ENCODE results near the gene TTLL11.
"Not testable (repeated sequence)": the region's sequence is repeated elsewhere in the genome, so short reads cannot be mapped to it uniquely, and the experiment has no call there.

The TTLL11 gene

GRCh38 chr9:122076773-122077172 lies 16.3 kb downstream of the TTLL11 start:
- no peaks in the 10 kb centered on the region for H3K9me3 ChIP-seq
- H3K27ac ChIP-seq: no peak overlapping the region
- no peaks in the 10 kb centered on the region for H3K36me3 ChIP-seq
- H3K4me3 ChIP-seq (ENCODE audit: low read depth in 1 of 2, low read length in 1 of 2): no peak overlapping the region
- no peaks in the 10 kb centered on the region for H3K4me1 ChIP-seq (ENCODE audit: control insufficient read depth in 1 of 2, insufficient read depth in 1 of 2, low read depth in 1 of 2, low read length in 1 of 2)
- no peaks in the 10 kb centered on the region for H3K27me3 ChIP-seq
- no peak for TF ChIP-seq CTCF (IDR thresholded peaks at IDR 0.05)

- Histone ChIP-seq H3K4me1 (ENCODE audit: control insufficient read depth in 1 of 2, insufficient read depth in 1 of 2, low read depth in 1 of 2, low read length in 1 of 2) (no peaks in the 10 kb centered on the region), H3K9me3 (no peaks in the 10 kb centered on the region), H3K27ac (no peak overlapping the region), H3K4me3 (ENCODE audit: low read depth in 1 of 2, low read length in 1 of 2) (no peak overlapping the region), H3K36me3 (no peaks in the 10 kb centered on the region), H3K27me3 (no peaks in the 10 kb centered on the region)
- TF ChIP-seq CTCF (IDR thresholded peaks at IDR 0.05): no peak
Observed at GRCh38 chr9:122076117-122076516, 17.0 kb downstream of the TTLL11 start.

GRCh38 chr9:122075135-122076030 lies 17.7 kb downstream of the TTLL11 start:
- Histone ChIP-seq H3K9me3 (no peaks in the 10 kb centered on the region), H3K27ac (no peak overlapping the region), H3K4me3 (ENCODE audit: low read depth in 1 of 2, low read length in 1 of 2) (no peak overlapping the region), H3K36me3 (no peaks in the 10 kb centered on the region), H3K27me3 (no peaks in the 10 kb centered on the region), H3K4me1 (ENCODE audit: control insufficient read depth in 1 of 2, insufficient read depth in 1 of 2, low read depth in 1 of 2, low read length in 1 of 2) (no peaks in the 10 kb centered on the region)
- TF ChIP-seq CTCF (IDR thresholded peaks at IDR 0.05): no peak

GRCh38 chr9:122071715-122072114 lies 21.4 kb downstream of the TTLL11 start:
- H3K27ac ChIP-seq: no peak overlapping the region
- H3K36me3 ChIP-seq: no peaks in the 10 kb centered on the region
- H3K27me3 ChIP-seq: no peaks in the 10 kb centered on the region
- no peak for TF ChIP-seq CTCF (IDR thresholded peaks at IDR 0.05)
- no peaks in the 10 kb centered on the region for H3K9me3 ChIP-seq
- no peaks in the 10 kb centered on the region for H3K4me1 ChIP-seq (ENCODE audit: control insufficient read depth in 1 of 2, insufficient read depth in 1 of 2, low read depth in 1 of 2, low read length in 1 of 2)
- no peak overlapping the region for H3K4me3 ChIP-seq (ENCODE audit: low read depth in 1 of 2, low read length in 1 of 2)

- Histone ChIP-seq H3K4me1 (ENCODE audit: control insufficient read depth in 1 of 2, insufficient read depth in 1 of 2, low read depth in 1 of 2, low read length in 1 of 2) (peaks cover 0 to 4% of the 10 kb centered on the region in 2 experiments), H3K27me3 (no peaks in the 10 kb centered on the region), H3K36me3 (no peaks in the 10 kb centered on the region), H3K27ac (no peak overlapping the region), H3K9me3 (no peaks in the 10 kb centered on the region), H3K4me3 (ENCODE audit: low read depth in 1 of 2, low read length in 1 of 2) (no peak overlapping the region)
- no peak for TF ChIP-seq CTCF (IDR thresholded peaks at IDR 0.05)
Observed at GRCh38 chr9:122070728-122071515, 22.2 kb downstream of the TTLL11 start.

GRCh38 chr9:122066680-122067079 lies 26.4 kb downstream of the TTLL11 start:
- not testable (repeated sequence) for H3K27ac ChIP-seq; H3K36me3 ChIP-seq; H3K4me1 ChIP-seq (ENCODE audit: control insufficient read depth in 1 of 2, insufficient read depth in 1 of 2, low read depth in 1 of 2, low read length in 1 of 2); H3K4me3 ChIP-seq (ENCODE audit: low read depth in 1 of 2, low read length in 1 of 2); H3K27me3 ChIP-seq; H3K9me3 ChIP-seq
